ENCODE data around the gene RPP25L. TPM values are rescaled to one million over a fixed set of nuclear protein-coding genes. Genes with fewer than 3 reads are reported as not detected.
A peak's percentile ranks its signal among the peaks of the same experiment; 100 is the strongest.

Gene RPP25L
- total RNA-seq, 1 experiment from 2014 or later = 31.7 TPM

- no peak for DNase-seq (ENCODE audit: low read depth)
Observed at GRCh38 chr9:34611251-34611810, 566 bp downstream of the RPP25L start.

- no peak for DNase-seq (ENCODE audit: low read depth)
Observed at GRCh38 chr9:34610434-34611206, 1.3 kb downstream of the RPP25L start.

- no peak for DNase-seq (ENCODE audit: low read depth)
Observed at GRCh38 chr9:34607331-34607730, 4.6 kb downstream of the RPP25L start.

DNA sequence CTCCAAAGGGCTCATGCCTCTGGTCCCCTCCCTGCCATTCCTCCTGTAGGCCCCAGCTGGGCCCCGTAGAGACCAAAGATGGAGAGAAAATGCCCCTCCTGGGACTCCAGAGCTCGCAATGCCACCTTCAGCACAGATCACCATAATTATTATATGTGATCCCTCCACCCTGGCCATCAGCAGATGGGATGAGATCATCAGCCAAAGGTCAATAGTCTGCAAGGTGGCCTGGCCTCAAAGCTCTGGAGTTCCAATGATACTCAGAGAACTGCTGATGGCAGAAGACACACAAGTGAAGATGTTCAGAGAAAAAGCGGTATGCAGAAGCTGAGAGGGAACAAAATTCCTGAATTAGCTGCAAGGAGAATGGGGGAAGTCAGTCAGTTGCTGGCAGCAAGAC is 5.0 kb downstream of the RPP25L start:
- DNase-seq (ENCODE audit: low read depth) = no peak

GRCh38 chr9:34606190-34606589 is 5.7 kb downstream of the RPP25L start:
- no peak for DNase-seq (ENCODE audit: low read depth)

DNA sequence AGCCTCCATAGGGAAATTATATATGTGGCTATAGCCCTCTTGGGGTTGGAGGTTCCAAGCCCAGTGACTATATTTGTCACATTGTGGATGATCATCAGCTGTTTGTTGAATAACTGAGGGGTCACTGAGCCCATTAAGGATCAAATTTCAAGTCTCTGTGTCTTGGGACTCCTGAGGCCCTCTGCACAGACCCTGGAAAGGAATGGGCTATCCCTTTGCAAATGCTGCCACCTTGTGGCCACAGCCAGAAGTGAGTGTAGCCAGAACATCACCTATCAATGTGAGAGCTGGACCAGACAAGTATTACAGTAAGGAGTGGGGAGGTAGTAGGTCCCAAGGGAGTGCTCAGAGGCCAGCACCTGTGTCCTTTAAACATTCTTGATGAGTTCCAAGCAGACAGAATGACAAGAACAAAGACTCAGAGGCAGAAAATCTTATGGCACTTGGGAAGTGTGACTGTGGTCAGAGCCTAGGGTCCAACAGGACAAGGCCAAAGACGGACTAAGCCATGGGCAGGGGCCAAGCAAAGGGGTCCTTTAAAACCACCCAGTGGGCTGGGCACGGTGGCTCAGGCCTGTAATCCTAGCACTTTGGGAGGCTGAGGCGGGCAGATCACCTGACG is 8.2 kb downstream of the RPP25L start:
- peak; percentile 62 for DNase-seq (ENCODE audit: low read depth)

DNA sequence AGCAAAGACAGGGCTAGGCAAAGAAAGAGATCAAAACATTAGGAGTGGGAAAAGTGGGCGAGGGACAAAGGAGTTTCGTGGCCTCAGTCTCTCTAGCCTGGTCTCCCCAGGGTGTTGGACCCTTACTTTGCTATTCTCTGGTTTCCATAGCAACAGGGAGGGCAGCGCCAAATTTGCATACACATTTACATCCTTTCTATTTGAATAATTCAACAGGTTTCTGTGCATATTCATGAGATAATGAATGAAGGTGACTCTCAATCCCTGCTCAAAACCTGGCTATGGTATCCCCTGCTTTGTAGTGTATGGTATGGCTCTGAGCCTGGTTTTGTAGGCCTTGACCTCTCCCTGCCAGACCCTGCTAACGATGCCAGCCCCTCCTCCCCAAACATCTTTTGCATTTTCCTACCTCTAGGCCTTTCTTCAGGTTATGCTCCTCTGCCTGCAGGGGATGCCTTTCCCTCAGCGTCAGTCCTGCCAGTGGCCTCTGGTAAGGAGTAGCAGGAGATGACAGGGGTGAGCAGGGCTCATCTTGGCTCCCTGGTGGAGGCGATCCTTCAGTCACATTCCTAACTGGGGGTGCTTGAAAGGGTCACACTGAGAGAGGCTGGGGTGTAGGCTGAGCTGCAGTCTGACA is 9.8 kb downstream of the RPP25L start:
- no peak for DNase-seq (ENCODE audit: low read depth)

DNA sequence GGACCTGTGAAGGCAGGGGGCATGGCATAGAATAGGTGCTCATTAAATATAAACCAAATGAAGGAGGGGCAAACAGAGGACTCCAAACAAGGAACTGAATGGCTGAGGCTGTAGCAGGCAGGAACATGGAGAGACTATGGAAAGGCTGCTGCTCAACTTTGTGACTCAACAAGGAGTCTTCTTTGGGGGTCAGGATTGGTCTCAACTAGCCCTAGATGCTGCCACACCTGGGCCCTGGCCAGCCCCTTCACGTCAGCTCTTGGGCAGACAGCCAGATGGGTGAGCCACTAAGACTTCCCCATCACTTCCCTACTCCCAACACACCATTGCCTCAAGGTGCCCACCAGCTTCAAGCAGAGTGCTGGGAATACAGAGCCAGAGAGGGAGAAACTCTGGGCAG is 11.0 kb downstream of the RPP25L start:
- DNase-seq (ENCODE audit: low read depth) = no peak

- peak; percentile 41 for DNase-seq (ENCODE audit: low read depth)
Observed at GRCh38 chr9:34599546-34599945, 12.4 kb downstream of the RPP25L start.

- DNase-seq (ENCODE audit: low read depth) = no peak
Observed at GRCh38 chr9:34594177-34594576, 17.7 kb downstream of the RPP25L start.

GRCh38 chr9:34592895-34593601 is 18.8 kb downstream of the RPP25L start:
- DNase-seq (ENCODE audit: low read depth) = no peak

- DNase-seq (ENCODE audit: low read depth) = no peak
Observed at GRCh38 chr9:34591917-34592866, 19.7 kb downstream of the RPP25L start.

DNA sequence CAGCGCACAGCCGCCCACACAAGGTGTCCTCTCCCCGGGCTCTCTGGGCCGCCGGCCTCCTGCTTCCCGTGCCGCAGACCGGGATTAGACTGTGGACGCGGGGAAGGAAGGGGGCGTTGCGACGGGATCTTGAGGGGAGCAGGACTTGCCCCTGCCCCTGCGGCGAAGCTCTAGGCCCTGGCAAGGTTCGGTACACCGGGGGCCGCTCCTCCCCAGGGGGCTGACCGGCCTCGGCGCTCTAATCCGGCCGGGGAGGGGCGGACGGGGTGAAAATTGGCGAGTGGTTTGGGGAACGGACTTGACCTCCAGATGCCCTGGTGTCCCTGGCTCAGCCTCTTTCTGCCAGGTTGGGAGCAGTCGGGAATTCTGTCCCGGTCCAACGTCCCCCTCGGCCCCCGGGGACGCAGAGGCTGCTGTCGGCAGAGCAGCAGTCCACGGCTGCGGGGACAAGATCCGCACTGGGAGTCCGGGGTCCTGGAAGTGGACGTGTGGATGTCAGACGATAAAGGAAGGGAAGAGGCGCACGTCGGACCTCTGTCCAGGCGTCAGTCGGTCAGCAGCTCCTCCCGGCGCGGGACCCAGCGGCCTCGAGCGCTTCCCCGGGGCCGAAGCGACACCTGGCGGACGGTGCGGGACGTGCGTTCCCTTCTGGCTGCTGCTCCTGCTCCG is 20.5 kb downstream of the RPP25L start:
- peak; percentile 55 for DNase-seq (ENCODE audit: low read depth)

GRCh38 chr9:34590381-34591247 is 21.3 kb downstream of the RPP25L start:
- DNase-seq (ENCODE audit: low read depth) = no peak

- DNase-seq (ENCODE audit: low read depth) = no peak
Observed at GRCh38 chr9:34589636-34590380, 22.1 kb downstream of the RPP25L start, which contains the start of gene CNTFR. TSS of gene CNTFR (minus strand) at chr9:34589724. CDS start at chr9:34568981, 20,743 bp downstream.

- DNase-seq (ENCODE audit: low read depth) = no peak
Observed at GRCh38 chr9:34588671-34589635, 22.9 kb downstream of the RPP25L start.

GRCh38 chr9:34587271-34587670 is 24.6 kb downstream of the RPP25L start:
- no peak for DNase-seq (ENCODE audit: low read depth)

Data from LHCN-M2 (cell line).